AML-193 (cell line): Measurements from ENCODE around the gene SND1.
"Not testable (repeated sequence)": the region's sequence is repeated elsewhere in the genome, so short reads cannot be mapped to it uniquely, and the experiment has no call there.

Source experiments
- DNase-seq, 2 experiments: peaks; one replicate each; lab custom pipeline; 2025; lab: John Stamatoyannopoulos, UW

SND1 gene

GRCh38 chr7:128100225-128100948, 448.4 kb downstream of the SND1 start:
- no peak for DNase-seq

- no peak for DNase-seq
These were observed 449.1 kb downstream of the SND1 start for GRCh38 chr7:128100949-128101713.

GRCh38 chr7:128102490-128103291, 450.7 kb downstream of the SND1 start:
- no peak for DNase-seq

GRCh38 chr7:128103498-128104107, 451.6 kb downstream of the SND1 start:
- DNase-seq: no peak

GRCh38 chr7:128104108-128104742, 452.2 kb downstream of the SND1 start:
- DNase-seq: no peak

GRCh38 chr7:128105228-128106022, 453.4 kb downstream of the SND1 start:
- no peak for DNase-seq

GRCh38 chr7:128106821-128107220, 454.8 kb downstream of the SND1 start:
- DNase-seq: no peak

GRCh38 chr7:128107516-128107915, 455.5 kb downstream of the SND1 start:
- not testable (repeated sequence) for DNase-seq

GRCh38 chr7:128108129-128108528, 456.1 kb downstream of the SND1 start:
- no peak for DNase-seq

- peak; percentile 93 to 94 for DNase-seq
These were observed 456.8 kb downstream of the SND1 start for GRCh38 chr7:128108641-128109423.

- not testable (repeated sequence) for DNase-seq
These were observed 457.5 kb downstream of the SND1 start for GRCh38 chr7:128109424-128109969.

- no peak for DNase-seq
These were observed 458.8 kb downstream of the SND1 start for GRCh38 chr7:128110641-128111364.

- DNase-seq: no peak
These were observed 460.2 kb downstream of the SND1 start for GRCh38 chr7:128112018-128112780.

- DNase-seq: no peak
These were observed 460.8 kb downstream of the SND1 start for GRCh38 chr7:128112781-128113221.

GRCh38 chr7:128113839-128114238, 461.8 kb downstream of the SND1 start:
- DNase-seq: no peak

- DNase-seq: no peak
These were observed 462.8 kb downstream of the SND1 start for GRCh38 chr7:128114806-128115205.

GRCh38 chr7:128115336-128115820, 463.4 kb downstream of the SND1 start:
- DNase-seq: no peak
